Stimulated activated CD4-positive, alpha-beta T cell treated with anti-CD3 and anti-CD28 coated beads, Interleukin-4, amount 100 ng/mL, for 4 hours (primary cell): ENCODE measurements around the gene RIPK1.
"Not testable (repeated sequence)": the region's sequence is repeated elsewhere in the genome, so short reads cannot be mapped to it uniquely, and the experiment has no call there.

ENCODE experiments used
- DNase-seq, 2 experiments: peaks; one replicate each; pipeline ENCODE4 v3.0.0-alpha.2; 2020

The RIPK1 gene

DNA sequence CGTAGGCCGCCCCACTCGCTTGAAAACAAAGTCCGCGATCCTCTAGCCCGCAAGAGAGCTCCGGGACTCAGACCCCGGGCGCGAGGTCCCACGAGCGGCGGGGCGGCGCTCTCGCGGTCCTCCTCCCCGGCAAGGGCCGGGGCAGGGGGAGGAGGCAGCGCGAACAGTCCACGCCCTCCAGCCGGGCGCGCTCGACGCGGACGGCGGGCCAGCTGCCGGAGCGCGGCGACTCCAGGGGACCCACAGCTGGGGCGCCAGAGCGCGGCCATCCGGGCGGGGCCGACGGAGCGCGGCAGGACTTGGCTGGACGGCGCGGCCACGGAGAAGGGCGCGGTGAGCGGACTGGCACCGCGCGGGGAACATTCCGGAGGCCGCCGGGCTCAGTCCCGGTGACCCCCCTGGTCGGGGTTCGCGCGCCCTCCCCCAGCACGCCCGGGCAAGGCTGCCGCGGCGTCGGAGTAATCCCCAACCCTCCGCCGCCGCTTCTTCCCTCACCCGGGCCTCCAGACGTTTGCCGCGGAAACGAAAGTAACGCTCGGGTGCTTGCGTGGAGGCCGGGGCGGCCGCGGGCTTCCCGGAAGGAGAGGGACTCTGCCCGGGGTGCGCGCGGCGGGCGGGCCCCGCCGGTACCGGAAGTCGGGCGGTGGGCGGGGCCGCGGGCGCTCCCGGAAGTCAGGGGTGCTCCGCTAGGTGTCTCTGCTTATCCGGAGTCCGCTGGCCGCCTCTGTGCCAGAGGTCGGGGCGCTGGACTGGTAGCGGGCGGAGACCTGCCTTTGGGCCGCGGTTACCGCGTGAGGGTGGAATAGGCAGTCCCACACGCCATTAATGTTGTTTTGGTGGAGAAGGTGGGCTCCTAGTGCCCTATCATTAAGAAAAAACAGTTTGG is at the start of gene RIPK1:
TSS of gene RIPK1 (plus strand) at position 166 of the 886 bp plus-strand sequence. CDS start 8,330 bp downstream, outside the sequence.
- DNase-seq: peak; percentile 92 to 95

DNA sequence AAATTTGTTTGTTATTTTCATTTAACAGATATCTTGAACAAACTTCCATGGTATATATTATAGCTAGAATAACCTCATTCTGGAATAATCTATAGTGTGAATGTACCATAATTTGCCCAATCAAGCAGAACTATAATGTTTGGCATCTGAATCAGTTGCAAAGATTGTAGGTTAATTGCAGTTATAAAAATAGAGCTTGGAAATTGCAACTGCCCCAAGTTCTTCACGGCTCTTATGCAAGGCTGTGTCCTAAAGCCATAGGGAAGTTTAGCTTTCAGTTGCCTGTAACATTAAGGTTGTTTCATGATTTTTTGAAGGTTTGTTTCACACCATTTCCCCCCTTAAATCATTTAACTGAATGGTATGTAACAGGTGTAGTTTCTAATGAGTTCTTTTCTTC is 49.2 kb upstream of the RIPK1 start:
- DNase-seq: no peak

DNA sequence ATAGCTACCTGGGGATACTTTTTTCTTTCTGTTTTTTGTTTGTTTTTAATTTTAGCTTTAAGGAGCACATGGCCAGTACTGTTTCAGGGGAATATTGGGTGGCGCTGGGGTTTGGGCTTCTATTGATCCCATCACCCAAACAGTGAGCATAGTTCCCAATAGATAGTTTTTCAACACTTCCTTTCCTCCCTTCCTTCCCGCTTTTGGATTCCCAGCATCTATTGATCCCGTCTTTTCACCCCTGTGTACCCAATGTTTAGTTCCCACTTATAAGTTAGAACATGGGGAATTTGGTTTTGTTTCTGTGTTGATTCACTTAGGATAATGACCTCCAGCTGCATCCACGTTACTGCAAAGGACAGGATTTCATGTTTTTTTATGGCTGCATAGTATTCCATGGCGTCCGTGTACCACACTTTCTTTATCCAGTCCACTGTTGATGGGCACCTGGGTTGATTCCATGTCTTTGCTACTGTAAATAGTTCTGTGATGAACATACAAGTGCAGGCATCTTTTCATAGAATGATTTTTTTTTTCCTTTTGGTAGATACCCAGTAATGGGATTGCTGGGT is 48.5 kb upstream of the RIPK1 start:
- no peak for DNase-seq

DNA sequence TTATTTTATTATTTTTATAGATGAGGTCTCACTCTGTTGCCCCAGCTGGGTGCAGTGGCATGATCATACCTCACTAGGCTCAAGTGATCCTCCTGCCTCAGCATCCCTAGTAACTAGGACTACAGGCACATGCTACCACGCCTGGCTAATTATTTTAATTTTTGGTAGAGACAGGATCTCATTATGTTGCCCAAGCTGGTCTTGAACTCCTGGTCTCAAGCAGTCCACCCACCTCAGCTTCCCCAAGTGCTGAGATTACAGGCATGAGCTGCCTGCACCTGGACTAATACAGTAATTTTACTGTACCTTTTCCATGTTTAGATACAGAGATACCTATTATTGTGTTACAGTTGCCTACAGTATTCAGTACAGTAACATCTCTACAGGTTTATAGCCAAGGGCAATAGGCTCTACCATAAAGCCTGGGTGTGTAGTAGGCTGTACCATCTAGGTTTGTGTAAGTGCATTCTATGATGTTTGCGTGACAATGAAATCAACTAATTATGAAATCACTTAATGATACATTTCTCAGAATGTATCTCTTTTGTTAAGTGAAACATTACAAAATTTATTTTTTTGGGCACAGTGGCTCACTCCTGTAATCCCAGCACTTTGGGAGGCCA is 47.2 kb upstream of the RIPK1 start:
- DNase-seq: not testable (repeated sequence)

DNA sequence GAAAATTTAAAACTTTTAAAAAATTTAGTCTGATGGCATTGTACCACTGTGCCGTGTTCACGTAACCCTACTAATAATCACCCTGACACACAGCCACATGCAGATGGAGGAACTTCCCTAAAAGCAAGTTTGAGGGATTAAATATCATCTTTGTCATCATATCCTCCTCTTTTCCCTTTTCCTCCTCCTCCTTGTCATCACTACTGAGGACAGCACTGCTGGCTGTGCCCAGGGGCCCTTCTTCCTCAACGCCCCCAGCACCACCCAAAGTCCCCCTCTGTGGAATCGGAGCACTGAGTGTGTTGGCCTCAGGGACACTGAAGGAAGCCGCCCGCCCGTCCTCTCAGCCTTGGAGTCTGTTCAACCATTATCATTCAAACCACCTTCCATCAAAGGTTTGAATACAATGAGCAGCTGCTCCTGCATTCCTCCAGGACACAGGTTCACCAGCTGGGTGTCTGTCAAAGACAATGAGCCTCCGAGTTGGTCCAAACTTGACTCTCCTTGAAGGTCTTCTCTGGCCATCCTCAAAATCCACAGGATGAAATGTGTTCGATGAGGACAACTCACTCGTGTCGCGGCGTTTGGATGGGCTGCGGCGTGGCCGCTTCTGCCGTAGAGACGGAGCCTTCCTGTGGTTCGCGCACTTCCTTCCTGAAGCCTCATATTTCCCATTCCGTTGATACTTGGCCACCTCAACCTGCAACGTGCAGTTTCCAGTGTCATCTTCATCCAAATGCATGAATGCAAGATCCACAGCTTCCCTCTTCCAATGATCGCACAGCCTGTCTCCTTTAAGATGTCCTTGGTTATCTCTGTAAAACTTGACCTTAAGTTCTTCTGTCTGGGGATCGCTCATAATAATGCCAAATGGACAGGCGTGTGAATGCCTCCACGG is 45.3 kb upstream of the RIPK1 start:
- DNase-seq: peak; percentile 33 to 36

DNA sequence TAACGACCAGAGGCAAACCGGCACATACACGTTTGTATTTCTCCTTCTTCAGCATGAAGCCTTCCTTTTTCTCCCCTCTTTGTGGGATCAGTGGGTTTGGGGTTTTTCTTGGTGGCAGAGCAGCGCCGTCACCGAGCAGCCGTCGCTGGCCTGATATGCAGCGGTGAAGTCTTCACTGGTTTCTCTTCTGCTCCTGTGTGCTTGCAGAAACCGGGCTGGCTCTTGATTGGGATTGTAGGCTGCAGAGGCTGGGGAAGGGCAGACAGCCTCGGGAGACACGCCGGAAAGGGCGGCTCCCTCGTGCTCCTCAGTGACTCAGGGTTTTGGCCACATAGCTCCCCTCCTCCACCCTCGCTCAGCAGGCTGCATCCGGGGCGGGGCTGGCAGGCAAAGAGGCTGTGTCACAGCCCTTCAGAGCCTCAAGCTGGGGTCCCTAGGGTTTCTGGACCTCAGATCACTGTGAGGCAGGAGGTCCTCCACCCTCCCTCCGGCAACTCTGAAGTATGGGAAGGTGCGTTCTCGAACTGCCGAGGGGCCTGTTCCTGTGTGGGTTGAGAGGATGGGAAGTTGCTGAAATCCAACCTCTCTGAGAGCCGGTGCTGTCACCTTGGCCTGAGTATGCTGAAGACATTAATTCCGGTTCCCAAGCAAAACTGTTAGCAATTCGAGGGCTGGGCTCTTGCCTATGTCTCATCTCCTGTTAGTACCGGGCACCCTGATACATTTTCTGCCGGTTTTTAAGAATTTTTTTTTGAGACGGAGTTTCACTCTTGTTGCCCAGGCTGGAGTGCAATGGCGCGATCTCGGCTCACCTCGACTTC is 44.4 kb upstream of the RIPK1 start:
- peak; percentile 87 to 90 for DNase-seq

DNA sequence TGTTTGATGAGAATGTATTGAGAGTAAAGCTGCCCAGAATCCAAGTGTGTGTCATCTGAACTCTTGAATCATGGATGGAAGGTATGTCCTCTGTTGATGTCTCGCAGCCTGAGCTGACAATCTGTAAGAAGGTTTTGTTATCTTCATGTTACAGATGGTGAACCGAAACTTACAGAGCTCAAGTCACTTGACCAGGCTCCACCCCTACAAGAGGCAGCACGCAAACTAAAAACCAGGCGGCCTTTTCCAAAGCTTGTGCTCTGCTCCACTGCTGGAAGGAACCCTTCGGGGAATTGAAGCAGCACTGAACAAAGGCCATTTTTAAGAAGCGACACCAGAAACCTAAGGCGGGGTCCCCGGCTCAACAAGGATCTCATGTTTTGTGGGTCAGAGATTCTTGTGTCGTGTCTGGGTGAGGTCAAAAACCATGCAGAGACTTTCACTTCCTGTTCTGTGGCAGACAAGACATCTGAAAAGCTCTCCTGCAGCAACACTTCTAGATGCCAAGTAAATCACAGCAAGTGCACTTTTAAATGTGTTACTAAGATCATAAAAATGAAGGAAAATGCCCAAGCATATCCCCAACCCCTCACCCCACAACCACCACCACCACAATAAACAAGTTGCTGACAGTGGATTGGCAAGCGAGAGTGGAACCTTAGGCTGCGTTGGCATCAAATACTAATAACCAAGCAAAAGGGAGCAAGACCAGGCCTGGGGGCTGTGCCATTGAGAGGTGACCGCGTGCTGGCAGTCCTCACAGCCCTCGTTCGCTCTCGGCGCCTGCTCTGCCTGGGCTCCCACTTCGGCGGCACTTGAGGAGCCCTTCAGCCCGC is 41.3 kb upstream of the RIPK1 start:
- peak in 1 of 2 experiments; percentile 14 for DNase-seq

DNA sequence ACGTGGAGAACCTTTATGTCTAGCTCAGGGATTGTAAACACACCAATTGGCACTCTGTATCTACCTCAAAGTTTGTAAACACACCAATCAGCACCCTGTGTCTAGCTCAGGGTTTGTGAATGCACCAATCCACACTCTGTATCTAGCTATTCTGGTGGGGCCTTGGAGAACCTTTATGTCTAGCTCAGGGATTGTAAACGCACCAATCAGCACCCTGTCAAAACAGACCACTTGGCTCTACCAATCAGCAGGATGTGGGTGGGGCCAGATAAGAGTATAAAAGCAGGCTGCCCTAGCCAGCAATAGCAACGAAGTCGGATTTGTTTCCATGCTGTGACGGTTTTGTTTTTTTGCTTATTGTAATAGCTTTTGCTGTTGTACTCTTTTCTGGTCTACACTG is 40.1 kb upstream of the RIPK1 start:
- DNase-seq: not testable (repeated sequence)

DNA sequence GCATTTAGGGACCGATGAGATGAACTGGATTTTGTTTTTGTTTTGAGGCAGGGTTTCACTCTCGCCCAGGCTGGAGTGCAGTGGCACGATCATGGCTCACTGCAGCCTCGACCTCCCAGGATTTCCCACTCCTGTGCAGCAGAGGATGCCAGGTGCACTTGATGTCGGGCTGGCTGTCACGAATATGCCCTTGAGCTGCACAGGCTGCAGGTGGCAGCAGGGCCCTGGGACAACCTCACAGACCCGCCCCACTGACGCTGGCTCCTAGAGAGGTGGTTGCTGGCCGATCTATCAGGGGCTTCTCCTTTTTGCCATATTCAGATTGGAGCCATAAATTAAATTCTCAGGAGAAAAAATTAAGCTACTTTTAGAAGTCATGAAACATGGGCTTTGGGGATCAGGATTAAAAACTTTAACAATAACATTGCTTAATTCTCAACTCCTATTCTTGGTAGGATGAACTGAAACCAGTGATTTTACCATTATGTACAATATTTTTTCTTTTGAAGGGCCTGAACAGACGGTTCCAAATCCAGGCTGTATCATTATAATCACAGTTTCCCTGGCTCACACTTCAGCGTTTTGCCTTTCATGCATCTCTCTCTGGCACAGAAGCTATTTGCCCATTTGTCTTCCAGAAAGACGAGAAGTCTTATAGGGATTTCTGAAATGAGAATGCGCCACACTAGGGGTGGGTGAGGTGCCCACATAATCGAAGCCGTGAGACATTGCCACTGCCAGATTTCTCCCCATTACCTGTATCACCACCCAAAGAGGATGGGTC is 36.2 kb upstream of the RIPK1 start:
- no peak for DNase-seq

DNA sequence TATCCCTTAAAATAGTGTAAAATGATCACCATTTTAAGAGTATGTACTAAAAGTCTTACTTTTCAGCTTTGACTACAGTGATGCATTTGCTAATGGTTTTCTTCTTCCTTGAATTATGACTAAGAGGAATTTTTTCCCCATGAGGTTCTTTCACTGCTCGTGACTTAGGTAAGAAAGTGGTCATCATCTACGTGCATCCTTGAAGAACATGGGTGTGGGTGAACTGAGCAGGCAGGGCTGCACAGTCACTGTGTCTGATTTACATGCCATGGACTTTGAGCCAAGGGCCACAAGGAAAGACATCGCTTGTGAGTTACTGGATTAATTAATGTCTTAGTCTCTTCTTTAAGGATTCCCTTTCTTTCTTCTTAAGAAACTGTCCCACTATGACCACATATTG is 35.3 kb upstream of the RIPK1 start:
- DNase-seq: no peak

DNA sequence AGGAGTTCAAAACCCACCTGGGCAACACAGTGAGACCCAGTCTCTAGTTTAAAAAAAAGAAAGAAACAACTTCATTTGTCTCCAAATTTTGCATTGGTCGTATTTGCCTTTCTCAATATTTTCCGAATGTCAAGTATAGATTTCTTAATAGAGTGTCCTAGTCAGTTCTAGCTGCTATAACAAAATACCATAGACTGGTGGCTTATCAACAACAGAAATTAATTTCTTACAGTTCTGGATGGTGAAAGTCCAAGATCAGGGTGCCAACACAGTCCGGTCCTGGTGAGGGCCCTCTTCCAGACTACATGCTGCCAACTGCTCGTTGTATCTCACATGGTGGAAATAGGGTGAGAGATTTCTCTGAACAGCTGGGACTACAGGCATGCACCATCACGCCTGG is 34.6 kb upstream of the RIPK1 start:
- DNase-seq: no peak

DNA sequence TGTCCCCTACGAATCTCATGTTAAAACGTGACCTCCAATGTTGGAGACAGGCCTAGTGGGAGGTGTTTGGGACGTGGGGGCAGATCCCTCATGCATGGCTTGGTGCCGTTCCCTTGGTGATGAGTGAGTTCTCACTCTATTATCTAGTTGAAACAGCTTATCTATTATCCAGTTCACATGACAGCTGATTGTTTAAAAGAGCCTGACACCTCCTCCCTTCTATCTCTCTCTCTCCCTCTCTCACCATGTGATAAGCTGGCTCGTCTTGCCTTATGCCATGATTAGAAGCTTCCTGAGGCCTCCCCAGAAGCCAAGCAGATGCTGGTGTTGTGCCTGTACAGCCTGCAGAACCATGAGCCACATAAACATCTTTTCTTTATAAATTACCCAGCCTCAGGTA is 32.9 kb upstream of the RIPK1 start:
- no peak for DNase-seq

DNA sequence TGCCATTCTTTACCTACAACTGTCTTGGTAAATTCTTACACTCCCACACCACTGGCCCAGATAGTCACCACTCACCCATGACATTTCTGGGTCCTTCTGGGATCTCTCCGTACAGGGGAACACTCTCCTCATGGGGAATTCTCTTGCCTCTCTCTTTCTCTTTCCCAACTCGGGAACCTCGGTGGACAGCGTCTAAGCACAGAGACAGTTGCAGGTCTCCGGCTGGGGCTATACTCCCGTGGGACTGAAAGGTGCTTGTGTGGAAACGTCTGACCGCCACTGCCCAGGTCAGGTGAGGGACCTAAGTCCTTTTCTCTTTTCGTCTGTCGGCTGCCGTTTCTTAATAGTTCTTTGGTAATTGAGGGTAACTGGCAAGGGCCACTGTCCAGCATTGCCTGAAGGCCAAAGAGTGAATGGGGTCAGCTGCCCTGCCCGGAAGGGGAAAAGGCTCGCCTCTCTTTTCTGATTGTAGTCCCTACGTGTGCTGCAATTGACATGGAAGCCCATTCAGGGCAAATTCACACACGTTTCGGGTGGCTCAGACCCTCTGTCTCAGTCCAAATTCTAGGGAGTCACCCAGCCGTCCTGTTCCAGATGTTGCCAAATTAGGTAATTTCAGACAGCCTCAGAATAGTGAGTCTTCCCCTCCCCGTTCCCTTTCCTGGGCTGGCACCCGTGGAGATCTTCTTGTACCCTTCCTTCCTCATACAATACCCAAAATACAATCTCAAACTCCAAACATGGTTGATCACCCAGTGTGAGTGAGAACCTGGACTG is 31.2 kb upstream of the RIPK1 start:
- no peak for DNase-seq

DNA sequence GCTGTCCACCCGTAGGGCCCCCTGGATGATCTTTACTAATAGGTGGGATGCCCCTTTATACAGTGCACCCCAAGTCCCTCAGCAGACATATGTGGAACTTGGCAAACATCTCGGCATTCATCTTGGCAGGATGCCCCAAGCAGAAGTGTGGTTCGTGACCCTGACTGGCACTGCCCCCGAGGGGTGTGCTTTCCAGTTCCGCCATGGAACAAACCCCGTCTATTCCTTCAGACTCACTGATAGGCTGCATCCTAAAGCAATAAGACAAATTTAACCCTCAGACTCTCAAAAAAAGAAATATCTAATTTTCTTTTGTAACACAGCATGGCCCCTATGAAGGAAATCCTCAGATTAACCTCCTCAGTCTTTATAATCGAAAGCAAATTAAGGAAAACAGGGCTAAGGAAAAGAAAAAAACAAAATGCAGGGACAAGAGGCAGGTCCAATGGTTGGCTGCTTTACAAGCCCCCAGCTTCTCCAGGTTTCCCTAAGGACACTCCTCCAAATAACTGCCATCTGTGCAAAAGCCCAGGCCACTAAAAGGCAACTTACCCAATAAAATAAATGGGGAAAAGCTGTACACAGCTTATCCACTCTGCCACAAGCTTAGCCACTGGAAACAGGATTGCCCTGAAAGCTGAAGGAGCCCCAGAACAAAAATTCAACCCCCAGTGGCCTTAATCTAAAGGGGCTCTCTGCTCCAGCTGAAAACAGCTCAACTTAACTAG is 30.5 kb upstream of the RIPK1 start:
- no peak for DNase-seq

DNA sequence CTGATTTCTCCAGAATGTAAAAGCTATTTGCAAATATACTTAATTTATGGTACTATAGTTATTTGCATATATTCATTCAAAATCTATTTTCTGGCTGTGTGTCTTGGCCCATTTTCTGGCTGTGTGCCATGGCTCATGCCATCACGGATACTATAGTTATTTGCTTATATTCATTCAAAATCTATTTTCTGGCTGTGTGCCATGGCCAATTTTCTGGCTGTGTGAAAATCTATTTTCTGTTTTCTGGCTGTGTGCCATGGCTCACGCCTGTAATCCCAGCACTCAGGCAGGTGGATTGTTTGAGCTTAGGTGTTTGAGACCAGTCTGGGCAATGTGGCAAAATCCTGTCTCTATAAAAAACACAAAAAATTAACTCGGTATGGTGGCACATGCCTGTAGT is 28.9 kb upstream of the RIPK1 start:
- no peak for DNase-seq

DNA sequence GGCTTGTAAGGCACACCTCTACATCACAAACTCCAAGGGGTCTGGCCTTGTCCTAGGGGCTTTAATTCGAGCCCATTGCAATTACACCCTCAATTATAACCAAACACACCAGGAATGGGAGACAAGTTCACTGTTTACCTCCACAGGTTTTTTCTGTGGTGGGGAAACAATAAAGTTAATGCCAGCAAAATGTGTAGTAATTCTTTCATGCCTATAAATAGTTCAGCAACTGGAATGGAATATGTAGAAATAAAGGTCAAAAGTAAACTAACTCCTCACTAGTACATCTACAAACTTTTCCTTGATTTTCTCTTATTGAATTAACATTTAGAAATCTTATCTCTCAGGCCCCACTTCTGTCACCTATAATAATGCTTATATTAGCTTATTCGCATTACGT is 27.1 kb upstream of the RIPK1 start:
- no peak for DNase-seq

DNA sequence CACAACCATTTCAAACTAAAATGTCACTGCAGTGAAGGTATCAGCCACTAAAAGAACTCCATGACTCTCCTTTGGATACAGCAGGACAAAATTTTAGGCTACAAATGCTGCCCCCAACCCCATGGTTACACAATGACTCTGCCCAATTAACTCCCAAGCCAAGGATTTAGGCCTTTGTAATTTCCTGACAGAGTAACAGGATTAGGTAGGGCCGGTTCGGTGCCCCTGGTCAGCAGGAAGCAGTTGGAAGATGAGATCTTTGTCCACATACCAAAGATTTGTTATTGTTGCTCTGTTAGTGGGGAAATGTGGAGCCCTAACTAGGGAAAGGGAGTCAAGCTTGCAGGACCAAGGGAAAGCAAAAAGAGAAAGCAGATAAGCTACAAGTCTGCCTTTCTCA is 26.7 kb upstream of the RIPK1 start:
- DNase-seq: no peak

DNA sequence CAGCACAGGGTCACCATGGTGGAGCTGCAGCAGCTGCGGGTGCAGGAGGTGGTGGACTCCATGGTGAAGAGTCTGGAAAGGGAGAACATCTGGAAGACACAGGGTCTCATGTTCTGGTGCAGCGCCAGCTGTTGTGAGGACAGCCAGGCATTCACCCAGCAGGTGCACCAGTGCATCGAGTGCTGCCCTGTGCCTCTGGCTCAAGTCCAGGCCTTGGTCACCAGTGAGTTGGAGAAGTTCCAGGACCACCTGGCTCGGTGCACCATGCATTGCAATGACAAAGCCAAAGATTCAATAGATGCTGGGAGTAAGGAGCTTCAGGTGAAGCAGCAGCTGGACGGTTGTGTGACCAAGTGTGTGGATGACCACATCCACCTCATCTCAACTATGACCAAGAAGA is 22.9 kb upstream of the RIPK1 start:
- no peak for DNase-seq

DNA sequence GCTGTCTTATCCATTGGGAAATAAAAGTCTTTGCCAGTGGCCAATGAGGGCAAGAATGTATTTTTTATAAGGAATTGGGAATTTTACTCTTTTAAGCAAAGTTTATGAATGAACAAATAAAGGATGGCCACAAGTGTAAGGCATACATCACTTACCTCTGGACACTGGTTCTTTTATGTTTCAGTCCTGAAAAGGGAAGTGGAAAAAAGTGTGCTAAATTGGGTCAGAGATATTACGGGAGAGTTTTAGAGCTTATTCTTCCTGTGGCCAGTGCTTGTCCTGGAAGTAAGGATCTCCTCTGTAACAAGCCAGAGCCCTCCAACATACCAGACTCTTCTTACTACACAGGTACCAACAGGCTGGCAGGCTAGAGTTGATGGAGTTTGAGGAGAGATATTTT is 22.5 kb upstream of the RIPK1 start:
- DNase-seq: no peak
